Ectodermal cell (in vitro differentiated cells): ENCODE measurements around the gene MYLK4.
A peak's percentile ranks its signal among the peaks of the same experiment; 100 is the strongest.
"Not testable (repeated sequence)": the region's sequence is repeated elsewhere in the genome, so short reads cannot be mapped to it uniquely, and the experiment has no call there.

Experiments
- H3K27ac ChIP-seq: 2 replicates; pipeline ENCODE4 v1.7.0; 2013; ENCODE audit warnings: mild to moderate bottlenecking, low read depth, low read length; ENCODE audit not compliant: insufficient read depth, poor library complexity, severe bottlenecking
- H3K27me3 ChIP-seq: 2 replicates; pipeline ENCODE4 v1.7.0; 2013; ENCODE audit warnings: mild to moderate bottlenecking, low read length; ENCODE audit not compliant: insufficient read depth, control insufficient read depth, poor library complexity, severe bottlenecking
- H3K36me3 ChIP-seq: one replicate; pipeline ENCODE4 v1.7.0; 2013; ENCODE audit warnings: low read length; ENCODE audit not compliant: control insufficient read depth, insufficient read depth
- H3K4me1 ChIP-seq: one replicate; pipeline ENCODE4 v1.7.0; 2013; ENCODE audit warnings: low read length; ENCODE audit not compliant: control insufficient read depth, insufficient read depth
- H3K4me3 ChIP-seq: 2 replicates; pipeline ENCODE4 v1.7.0; 2013; ENCODE audit warnings: low read depth, low read length, control low read depth; ENCODE audit not compliant: insufficient read depth
- H3K9me3 ChIP-seq: 2 replicates; pipeline ENCODE4 v1.7.0; 2013; ENCODE audit warnings: mild to moderate bottlenecking, low read length, moderate library complexity; ENCODE audit not compliant: control insufficient read depth
- WGBS, 2 experiments: methylation state at CpG; one replicate each; pipeline ENCODE4 v1.1.7; 2013; ENCODE audit warnings: missing lambda C conversion rate in 2 of 2; 5-methylcytosine and 5-hydroxymethylcytosine counted together

The MYLK4 gene

GRCh38 chr6:2766767-2767656, 16.3 kb upstream of the MYLK4 start:
- no peaks in the 10 kb centered on the region for H3K9me3 ChIP-seq
- peaks cover 19% of the 10 kb centered on the region for H3K4me1 ChIP-seq
- no peak overlapping the region for H3K27ac ChIP-seq
- no peaks in the 10 kb centered on the region for H3K27me3 ChIP-seq
- H3K4me3 ChIP-seq, result peak overlapping the region; percentile 77
- no peaks in the 10 kb centered on the region for H3K36me3 ChIP-seq
- 56 to 59% methylated on average over 9 to 12 of the region's 13 CpGs for WGBS, 2 experiments

- Histone ChIP-seq H3K27me3 (no peaks in the 10 kb centered on the region), H3K36me3 (no peaks in the 10 kb centered on the region), H3K9me3 (no peaks in the 10 kb centered on the region), H3K4me1 (peaks cover 19% of the 10 kb centered on the region), H3K27ac (no peak overlapping the region), H3K4me3 (peak overlapping the region; percentile 77)
- WGBS, 2 experiments, result 0 to 1% methylated on average over 91 of the region's 91 CpGs
These were observed 15.4 kb upstream of the MYLK4 start for GRCh38 chr6:2765896-2766766.

GRCh38 chr6:2765166-2765895, 14.6 kb upstream of the MYLK4 start, which contains the start of gene WRNIP1:
TSS of gene WRNIP1 (plus strand) at chr6:2765393. CDS start at chr6:2765623, 230 bp downstream.
- Histone ChIP-seq H3K36me3 (no peaks in the 10 kb centered on the region), H3K27ac (no peak within 1 kb of the TSS), H3K27me3 (no peaks in the 10 kb centered on the region), H3K4me3 (peak within 1 kb of the TSS; percentile 77), H3K9me3 (no peaks in the 10 kb centered on the region), H3K4me1 (peaks cover 17% of the 10 kb centered on the region)
- WGBS, 2 experiments, result 0% methylated on average over 104 of the region's 104 CpGs

- no peaks in the 10 kb centered on the region for H3K36me3 ChIP-seq
- no peak overlapping the region for H3K27ac ChIP-seq
- H3K4me1 ChIP-seq, result peaks cover 10% of the 10 kb centered on the region
- H3K27me3 ChIP-seq, result no peaks in the 10 kb centered on the region
- H3K9me3 ChIP-seq, result no peaks in the 10 kb centered on the region
- H3K4me3 ChIP-seq, result peak overlapping the region; percentile 46
- 7 to 8% methylated on average over 45 of the region's 45 CpGs for WGBS, 2 experiments
These were observed 14.0 kb upstream of the MYLK4 start for GRCh38 chr6:2764610-2765165.

GRCh38 chr6:2763876-2764540, 13.3 kb upstream of the MYLK4 start:
- Histone ChIP-seq H3K27me3 (no peaks in the 10 kb centered on the region), H3K4me1 (peaks cover 6% of the 10 kb centered on the region), H3K27ac (no peak overlapping the region), H3K4me3 (peak overlapping the region; percentile 46), H3K36me3 (no peaks in the 10 kb centered on the region), H3K9me3 (no peaks in the 10 kb centered on the region)
- WGBS, 2 experiments, result 92 to 93% methylated on average over 27 of the region's 27 CpGs

- Histone ChIP-seq H3K27ac (no peak overlapping the region), H3K4me3 (no peak overlapping the region), H3K9me3 (no peaks in the 10 kb centered on the region), H3K27me3 (no peaks in the 10 kb centered on the region), H3K4me1 (peaks cover 6% of the 10 kb centered on the region), H3K36me3 (no peaks in the 10 kb centered on the region)
- 97% methylated on average over 36 of the region's 36 CpGs for WGBS, 2 experiments
These were observed 12.7 kb upstream of the MYLK4 start for GRCh38 chr6:2763345-2763841.

- 87 to 97% methylated on average over 4 of the region's 4 CpGs for WGBS, 2 experiments
- not testable (repeated sequence) for H3K36me3 ChIP-seq, H3K4me1 ChIP-seq, H3K4me3 ChIP-seq, H3K27ac ChIP-seq, H3K27me3 ChIP-seq, H3K9me3 ChIP-seq
These were observed 12.1 kb upstream of the MYLK4 start for GRCh38 chr6:2762868-2763267.

GRCh38 chr6:2760882-2761842, 10.4 kb upstream of the MYLK4 start:
- no peaks in the 10 kb centered on the region for H3K4me1 ChIP-seq
- H3K27ac ChIP-seq, result no peak overlapping the region
- 86 to 90% methylated on average over 7 to 8 of the region's 8 CpGs for WGBS, 2 experiments
- H3K27me3 ChIP-seq, result no peaks in the 10 kb centered on the region
- H3K4me3 ChIP-seq, result no peak overlapping the region
- H3K9me3 ChIP-seq, result no peaks in the 10 kb centered on the region
- no peaks in the 10 kb centered on the region for H3K36me3 ChIP-seq
